Coronary artery (tissue), 2 donors: ENCODE measurements around the gene HOXA10.

Experiments
- DNase-seq: peaks from one replicate; pipeline ENCODE4 v3.0.0-alpha.2; 2017; ENCODE audit warnings: low spot score
- H3K27ac ChIP-seq, 2 donors: fragments of 200-600 bp; sonication (generic); one replicate each; pipeline ENCODE4 v1.5.1; 2016 to 2019
- H3K4me3 ChIP-seq: fragments of 200-600 bp; sonication (generic); 2 replicates; pipeline ENCODE4 v1.5.1; 2016; ENCODE audit warnings: mild to moderate bottlenecking, moderate library complexity
- CTCF ChIP-seq: fragments of 200-600 bp; sonication (generic); IDR thresholded peaks from one replicate; pipeline ENCODE4 v1.5.1; 2019; ENCODE audit warnings: antibody characterized with exemption

The HOXA10 gene

GRCh38 chr7:27171325-27171636 lies 2.8 kb downstream of the HOXA10 start:
- no peak overlapping the region for H3K4me3 ChIP-seq
- H3K27ac ChIP-seq: no peak overlapping the region
- TF ChIP-seq CTCF: no peak
- DNase-seq: no peak

- Histone ChIP-seq H3K27ac (no peak overlapping the region), H3K4me3 (no peak overlapping the region)
- DNase-seq: no peak
- TF ChIP-seq CTCF: no peak
Observed at GRCh38 chr7:27170426-27171324, 3.4 kb downstream of the HOXA10 start.

GRCh38 chr7:27169658-27170425 lies 4.3 kb downstream of the HOXA10 start:
- H3K27ac ChIP-seq: no peak overlapping the region
- peak overlapping the region; percentile 21 for H3K4me3 ChIP-seq
- no peak for TF ChIP-seq CTCF
- no peak for DNase-seq

GRCh38 chr7:27168265-27168947 lies 5.7 kb downstream of the HOXA10 start:
- no peak for TF ChIP-seq CTCF
- Histone ChIP-seq H3K27ac (no peak overlapping the region), H3K4me3 (no peak overlapping the region)
- DNase-seq: no peak

- no peak for DNase-seq
- H3K4me3 ChIP-seq: no peak overlapping the region
- TF ChIP-seq CTCF: no peak
- no peak overlapping the region for H3K27ac ChIP-seq
Observed at GRCh38 chr7:27167916-27168264, 6.2 kb downstream of the HOXA10 start.

GRCh38 chr7:27166531-27167505 lies 7.3 kb downstream of the HOXA10 start:
- no peak overlapping the region for H3K4me3 ChIP-seq

More at GRCh38 chr7:27166531-27167505, 7.3 kb downstream of the HOXA10 start:
- TF ChIP-seq CTCF: no peak
- DNase-seq: no peak
- H3K27ac ChIP-seq: no peak overlapping the region
